Fibroblast of the aortic adventitia (primary cell): ENCODE results near the gene ZNF407. TPM values are rescaled to one million over a fixed set of nuclear protein-coding genes. Genes with fewer than 3 reads are reported as not detected.

Source experiments
- DNase-seq: peaks from one replicate; pipeline ENCODE4 v3.0.0-alpha.2; 2010; ENCODE audit warnings: low read depth
- H3K4me3 ChIP-seq: 2 replicates; pipeline ENCODE4 v1.5.1; 2011; ENCODE audit warnings: low read depth, mild to moderate bottlenecking, control low read depth, low read length, moderate library complexity
- CTCF ChIP-seq: IDR thresholded peaks from 2 replicates; pipeline ENCODE4 v1.5.1; 2011; ENCODE audit warnings: mild to moderate bottlenecking, low read length, control low read depth, inconsistent platforms; ENCODE audit not compliant: insufficient read depth
- total RNA-seq: library from RNA; depleted of rRNA; stranded (reverse); fragments of >200 nt; gene quantifications from 2 replicates; pipeline ENCODE4 v1.2.3, GENCODE V29; 2012; ENCODE audit warnings: low replicate concordance

ZNF407 gene
- total RNA-seq, 1 donor, result 21.7 TPM

GRCh38 chr18:75063615-75064512, 466.2 kb downstream of the ZNF407 start:
- no peak overlapping the region for H3K4me3 ChIP-seq
- no peak for DNase-seq
- no peak for TF ChIP-seq CTCF

GRCh38 chr18:75064513-75064905, 466.8 kb downstream of the ZNF407 start:
- DNase-seq, result no peak
- H3K4me3 ChIP-seq, result no peak overlapping the region
- no peak for TF ChIP-seq CTCF

- no peak for TF ChIP-seq CTCF
- DNase-seq, result no peak
- H3K4me3 ChIP-seq, result no peak overlapping the region
Observed at GRCh38 chr18:75065251-75066000, 467.8 kb downstream of the ZNF407 start.

- no peak overlapping the region for H3K4me3 ChIP-seq
- TF ChIP-seq CTCF, result no peak
- DNase-seq, result no peak
Observed at GRCh38 chr18:75066021-75066880, 468.6 kb downstream of the ZNF407 start.

- no peak overlapping the region for H3K4me3 ChIP-seq
- no peak for TF ChIP-seq CTCF
Observed at GRCh38 chr18:75066936-75067335, 469.3 kb downstream of the ZNF407 start.

GRCh38 chr18:75067996-75068645, 470.5 kb downstream of the ZNF407 start:
- DNase-seq, result no peak
- no peak overlapping the region for H3K4me3 ChIP-seq
- no peak for TF ChIP-seq CTCF

More at GRCh38 chr18:75066936-75067335, 469.3 kb downstream of the ZNF407 start:
- DNase-seq, result no peak
